Measurements from ENCODE around the gene PTN. TPM values are rescaled to one million over a fixed set of nuclear protein-coding genes. Genes with fewer than 3 reads are reported as not detected.

The PTN gene
- total and polyA plus RNA-seq, 10 of the 15 experiments (the other 5 are each of a cell fraction or from before 2014, with no cell fraction given): 0.09 to 1.2 (median 0.13) TPM; not detected in 7

GRCh38 chr7:137272249-137272648, 71.3 kb downstream of the PTN start:
- Histone ChIP-seq H3K9me3 (replicated peaks; ENCODE audit: control insufficient read depth, insufficient read depth, low read length) (no peaks in the 10 kb centered on the region), H2AFZ (ENCODE audit: control insufficient read depth, low read depth, low read length) (no peak overlapping the region), H3K9ac (ENCODE audit: control insufficient read depth, insufficient read depth, low read length) (no peak overlapping the region), H3K36me3 (ENCODE audit: control insufficient read depth in 2 of 2, insufficient read depth in 2 of 2, low read length in 1 of 2) (no peaks in the 10 kb centered on the region), H3K4me2 (ENCODE audit: control insufficient read depth, insufficient read depth) (no peak overlapping the region), H3K27ac (ENCODE audit: control insufficient read depth, insufficient read depth) (no peak overlapping the region), H3K4me1 (ENCODE audit: control insufficient read depth, insufficient read depth, low read length) (no peaks in the 10 kb centered on the region), H3K27me3 (replicated peaks in 1 of 2; ENCODE audit: control insufficient read depth in 2 of 2, insufficient read depth in 2 of 2, low read length in 1 of 2) (no peaks in the 10 kb centered on the region), H3K4me3 (no peak overlapping the region), H3K79me2 (ENCODE audit: control insufficient read depth, insufficient read depth, low read length) (no peaks in the 10 kb centered on the region), H4K20me1 (ENCODE audit: control insufficient read depth, insufficient read depth) (no peaks in the 10 kb centered on the region)
- ATAC-seq (no peak), FAIRE-seq (no peak), DNase-seq (ENCODE audit: low read depth, low spot score) (no peak)
- ChIA-PET RAD21 (ENCODE audit: unreplicated experiment) (no interaction called here), SMC1A (ENCODE audit: uncharacterized antibody, unreplicated experiment) (interaction anchor here (0.7 to 1.0 kb wide), 2 partner anchors 10 to 319 kb away, joined by 3 read pairs; no protein-coding TSS in a partner anchor), POLR2A (no interaction called here), CTCF (interaction anchor here (1.7 kb wide), 1 partner anchor 11 kb away, joined by 5 read pairs; no protein-coding TSS in a partner anchor)
- in situ Hi-C loops (cut with MboI): no loop called here
- BruUV-seq (replicated peaks): no TSS peak
- 27% methylated on average over 5 of the region's 5 CpGs for WGBS (ENCODE audit: insufficient coverage, insufficient replicate concordance, low lambda C conversion rate, missing lambda C conversion rate)
- intact Hi-C loops (cut with micrococcal nuclease; ENCODE audit: unreplicated experiment): no loop called here
- TF ChIP-seq ZNF24 (IDR thresholded peaks at IDR 0.05) (no peak), BACH1 (IDR thresholded peaks at IDR 0.05; ENCODE audit: borderline replicate concordance) (no peak), PML (IDR thresholded peaks at IDR 0.05; ENCODE audit: low read length) (no peak), DPF2 (IDR thresholded peaks at IDR 0.05) (no peak), YBX1 (IDR thresholded peaks at IDR 0.05) (no peak), IRF5 (IDR thresholded peaks at IDR 0.05; ENCODE audit: borderline replicate concordance) (no peak), RAD51 (IDR thresholded peaks at IDR 0.05) (no peak), RELA (IDR thresholded peaks at IDR 0.05; ENCODE audit: borderline replicate concordance, partially characterized antibody) (no peak), RBBP5 (conservative IDR thresholded peaks at IDR 0.05) (no peak), PAX8 (IDR thresholded peaks at IDR 0.05) (no peak), ZBTB33 (IDR thresholded peaks at IDR 0.05) (no peak), E2F4 (IDR thresholded peaks at IDR 0.05; ENCODE audit: low read depth, low read length) (no peak), CEBPB (IDR thresholded peaks at IDR 0.05; ENCODE audit: borderline replicate concordance in 1 of 2, low read depth in 2 of 2, low read length in 2 of 2) (no peak), YY1 (IDR thresholded peaks at IDR 0.05; ENCODE audit: low read depth, low read length) (no peak), POLR2AphosphoS5 (IDR thresholded peaks at IDR 0.05; ENCODE audit: low read length) (no peak), FOXM1 (IDR thresholded peaks at IDR 0.05; ENCODE audit: low read depth, low read length) (no peak), ZBTB4 (CRISPR knock-in tag; IDR thresholded peaks at IDR 0.05) (no peak), SMC3 (IDR thresholded peaks at IDR 0.05; ENCODE audit: borderline replicate concordance, low read length) (no peak)
